HT-29 (cell line): Measurements from ENCODE around the gene AQP11. TPM values are rescaled to one million over a fixed set of nuclear protein-coding genes. Genes with fewer than 3 reads are reported as not detected.
"Not testable (repeated sequence)": the region's sequence is repeated elsewhere in the genome, so short reads cannot be mapped to it uniquely, and the experiment has no call there.

Source experiments
- DNase-seq: peaks from one replicate; pipeline ENCODE4 v3.0.0-alpha.2; 2015; ENCODE audit warnings: low spot score
- total RNA-seq: library from RNA; depleted of rRNA; stranded (reverse); fragments of >200 nt; shearing (Covaris generic); gene quantifications from 2 replicates; pipeline ENCODE4 v1.2.3, GENCODE V29; 2014

The AQP11 gene
- total RNA-seq, 1 experiment from 2014 or later, result 3.5 TPM

GRCh38 chr11:77592727-77593126 is 3.0 kb downstream of the AQP11 start:
- DNase-seq, result no peak

GRCh38 chr11:77593883-77594282 is 4.1 kb downstream of the AQP11 start:
- DNase-seq, result no peak

- no peak for DNase-seq
Observed at GRCh38 chr11:77596626-77597025, 6.9 kb downstream of the AQP11 start.

DNA sequence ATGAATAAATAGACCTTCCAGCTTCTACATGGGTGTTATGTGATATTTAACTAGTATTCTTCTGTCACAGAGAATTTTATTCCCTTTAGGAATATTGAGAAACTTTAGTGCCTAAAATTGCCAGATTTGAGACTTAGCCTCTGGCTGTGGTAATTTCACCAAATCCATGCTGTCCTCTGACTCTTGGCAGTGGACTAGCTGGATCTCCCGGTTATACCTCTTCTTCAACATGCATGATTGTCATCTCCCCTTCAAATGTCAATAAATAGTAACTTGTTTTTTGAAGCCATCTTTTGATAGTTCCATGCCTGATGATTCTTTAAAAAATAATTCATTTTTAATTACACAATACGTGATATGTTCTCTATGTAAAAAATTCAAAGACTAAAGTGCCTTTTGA is 8.4 kb downstream of the AQP11 start:
- no peak for DNase-seq

DNA sequence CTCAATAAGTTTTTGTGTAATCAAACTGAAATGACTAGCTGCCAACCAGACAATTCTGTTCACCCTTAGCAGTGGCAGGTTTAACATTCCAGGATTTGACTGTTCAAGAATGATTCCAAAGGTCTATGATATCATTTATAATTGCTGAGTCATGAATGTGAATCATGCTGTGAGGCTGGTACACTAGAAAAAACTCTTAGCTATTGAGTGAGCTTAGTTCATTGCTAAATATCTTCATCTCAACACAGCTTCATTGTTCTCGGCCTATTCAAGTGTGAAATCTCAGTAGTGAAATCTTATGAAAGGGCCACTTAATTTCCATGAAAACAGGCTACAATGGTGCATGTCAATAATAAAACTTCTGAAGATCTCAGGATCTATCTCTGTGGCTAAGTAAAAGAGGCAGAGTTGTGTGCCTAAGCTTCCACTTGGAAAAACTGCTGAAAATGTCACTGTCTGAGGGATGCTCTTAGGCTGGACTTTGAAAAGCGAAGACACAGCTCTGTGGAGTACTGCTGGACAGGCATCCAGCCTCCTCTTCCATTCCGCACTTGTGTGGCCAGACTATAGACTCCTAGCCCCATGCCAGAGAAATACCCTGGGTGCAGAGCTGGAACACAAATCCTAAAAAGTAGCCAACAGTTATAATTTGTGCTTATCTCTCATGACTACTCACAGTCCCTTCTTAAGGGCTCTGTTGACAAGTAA is 12.8 kb downstream of the AQP11 start:
- DNase-seq, result peak; percentile 58

GRCh38 chr11:77604281-77604680 is 14.5 kb downstream of the AQP11 start:
- DNase-seq, result no peak

GRCh38 chr11:77609234-77609633 is 19.5 kb downstream of the AQP11 start:
- no peak for DNase-seq

GRCh38 chr11:77611921-77612320 is 22.2 kb downstream of the AQP11 start:
- no peak for DNase-seq

DNA sequence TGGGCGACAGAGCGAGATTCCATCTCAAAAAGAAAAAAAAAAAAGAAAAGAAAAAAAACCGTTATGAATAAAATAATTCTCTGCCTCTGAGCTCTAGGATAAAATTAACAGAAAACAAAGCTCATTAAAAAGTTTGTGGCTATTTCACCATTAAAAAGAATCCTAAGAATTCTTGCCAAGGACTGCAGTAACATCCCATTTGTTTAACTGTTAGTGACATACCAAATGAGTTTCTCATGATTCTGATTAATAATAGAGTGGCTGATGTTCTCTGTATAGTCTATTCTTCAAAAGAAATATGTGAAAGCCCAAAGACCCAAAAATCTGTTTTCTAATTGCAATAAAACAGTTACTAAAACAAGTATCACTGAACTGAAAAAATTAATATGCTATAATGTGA is 28.1 kb downstream of the AQP11 start:
- no peak for DNase-seq

DNA sequence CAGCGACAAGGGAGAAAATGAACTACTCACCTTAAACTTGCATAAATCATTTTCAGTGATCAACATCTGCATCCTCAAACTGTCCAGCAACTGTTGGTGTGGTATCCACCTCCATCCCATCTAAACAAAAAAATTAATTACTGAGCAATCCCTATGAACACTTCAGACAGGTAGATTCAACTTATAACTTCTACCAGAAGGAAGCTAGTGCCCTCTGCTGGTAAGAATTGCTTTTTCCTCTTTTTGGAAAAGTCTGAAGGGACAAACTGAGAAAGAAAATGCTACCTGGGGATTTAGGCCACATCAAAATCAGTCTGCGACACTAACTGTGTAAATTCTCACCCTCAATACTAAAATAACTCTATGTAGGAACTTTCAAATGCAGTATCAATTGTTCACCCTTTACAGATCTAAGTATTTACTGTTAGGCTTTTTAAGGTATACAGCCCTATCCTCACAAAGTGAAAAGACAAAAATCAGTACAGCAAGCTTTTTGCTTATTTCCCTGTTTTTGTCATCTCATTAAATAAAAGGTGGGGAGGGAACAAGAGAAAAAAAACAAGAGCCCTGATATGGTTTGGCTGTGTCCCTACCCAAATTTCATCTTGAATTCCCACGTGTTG is 29.9 kb downstream of the AQP11 start:
- DNase-seq, result peak; percentile 90

DNA sequence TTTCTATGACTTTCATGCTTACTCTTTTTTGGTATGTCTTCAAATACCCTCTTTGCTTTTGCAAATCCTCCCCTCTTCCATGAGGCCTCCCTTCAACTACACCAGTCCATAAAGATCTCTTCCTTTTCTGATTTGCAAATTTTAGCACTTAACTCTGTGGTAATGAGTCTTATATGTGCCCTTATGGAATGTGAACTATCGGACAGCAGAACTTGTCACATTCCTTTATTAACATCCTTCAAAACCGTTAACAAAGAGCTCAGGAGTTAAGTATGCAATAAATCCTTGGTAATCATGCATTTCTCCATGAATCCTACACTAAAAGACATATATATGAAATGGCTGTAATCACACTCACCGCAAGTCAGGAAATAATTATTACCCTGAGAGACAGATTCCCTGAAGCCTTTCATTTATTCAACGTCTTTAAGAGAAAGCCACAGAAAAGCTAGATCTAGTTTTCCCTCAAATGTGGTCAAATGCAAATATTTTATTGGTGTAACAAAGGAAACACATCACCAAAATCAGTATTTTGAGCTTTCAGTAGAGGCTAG is 40.5 kb downstream of the AQP11 start:
- DNase-seq, result no peak

- DNase-seq, result not testable (repeated sequence)
Observed at GRCh38 chr11:77633926-77634325, 44.2 kb downstream of the AQP11 start.

DNA sequence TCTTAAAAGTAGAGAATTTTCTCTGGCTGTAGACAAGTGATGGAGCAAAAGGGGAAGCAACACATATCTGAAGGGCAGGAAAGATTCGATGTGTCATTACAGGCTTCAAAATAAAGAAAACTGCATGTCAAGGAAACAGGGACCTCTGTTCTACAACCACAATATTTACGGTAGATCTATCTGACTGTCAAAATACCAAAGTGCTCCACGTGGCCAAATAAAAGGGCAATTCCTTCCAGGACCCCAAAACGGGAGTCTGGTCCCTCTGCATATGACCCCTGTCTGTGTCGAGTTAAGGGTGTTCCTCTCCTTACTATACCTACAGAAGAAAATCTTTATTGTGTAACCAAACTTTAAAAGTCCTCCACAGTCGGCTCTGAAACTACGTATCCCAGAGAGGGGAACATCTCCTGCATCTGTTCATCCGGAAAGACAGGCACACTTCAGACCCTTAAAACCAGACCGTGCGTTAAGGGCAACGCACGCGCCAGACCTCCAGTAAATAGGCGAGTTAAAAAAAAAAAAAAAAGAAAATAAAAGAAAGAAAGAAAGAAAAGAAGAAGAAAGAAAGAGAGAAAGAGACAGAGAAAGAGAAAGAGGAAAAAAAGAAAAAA is 47.1 kb downstream of the AQP11 start:
- peak; percentile 23 for DNase-seq

GRCh38 chr11:77637345-77638165 is 47.8 kb downstream of the AQP11 start, which contains the start of gene CLNS1A:
TSS of gene CLNS1A (minus strand) at chr11:77637794. CDS start at chr11:77637714, 80 bp downstream.
- DNase-seq, result peak; percentile 94

GRCh38 chr11:77642228-77642627 is 52.5 kb downstream of the AQP11 start:
- no peak for DNase-seq

DNA sequence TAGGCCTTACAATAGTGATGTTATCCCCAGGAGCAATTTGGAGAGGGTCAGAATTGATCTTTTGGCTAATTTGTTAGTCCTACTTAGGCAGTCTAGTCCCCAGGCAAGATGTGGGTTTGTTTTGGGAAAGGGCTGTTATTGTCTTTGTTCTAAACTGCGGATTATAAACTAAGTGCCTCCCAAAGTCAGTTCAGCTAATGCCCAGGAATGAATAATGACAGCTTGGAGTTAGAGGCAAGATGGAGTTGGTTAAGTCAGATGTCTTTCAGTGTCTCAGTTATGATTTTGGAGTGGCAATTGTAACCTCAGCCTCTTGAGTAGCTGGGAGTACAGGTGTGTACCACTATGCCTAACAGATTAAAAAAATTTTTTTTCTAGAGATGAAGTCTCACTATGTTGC is 55.1 kb downstream of the AQP11 start:
- DNase-seq, result no peak

DNA sequence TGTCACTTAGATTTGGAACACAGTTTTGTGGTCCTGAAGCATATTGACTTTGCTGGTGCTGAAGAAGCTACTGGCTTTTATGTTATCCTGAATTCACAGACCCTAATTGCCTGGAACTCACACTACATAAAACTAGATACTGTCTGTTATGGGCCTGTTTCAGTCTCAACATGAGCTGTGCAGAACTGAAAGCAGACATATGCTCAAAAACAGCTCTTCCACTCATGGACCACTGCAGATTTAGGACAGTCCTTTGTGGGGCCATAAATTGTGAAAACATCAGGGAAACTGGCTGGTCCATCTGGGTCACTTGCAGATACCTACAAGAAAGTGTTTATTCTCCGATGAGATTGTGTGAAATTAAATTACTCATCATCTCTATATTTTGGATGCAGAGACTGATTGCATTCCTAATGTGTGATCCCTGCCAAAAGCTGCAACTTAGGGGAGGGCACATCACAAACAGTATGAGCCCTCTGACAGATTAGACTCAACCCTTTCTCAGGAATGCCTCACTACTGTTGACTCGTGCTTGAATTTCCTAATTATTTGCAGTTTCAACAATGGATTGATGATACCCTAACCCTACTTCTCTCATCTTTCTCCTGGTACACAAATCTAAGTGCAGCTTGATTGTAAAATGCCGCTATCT is 58.0 kb downstream of the AQP11 start:
- DNase-seq, result no peak

GRCh38 chr11:77650123-77650522 is 60.4 kb downstream of the AQP11 start:
- no peak for DNase-seq

GRCh38 chr11:77654770-77655434 is 65.1 kb downstream of the AQP11 start:
- no peak for DNase-seq

- no peak for DNase-seq
Observed at GRCh38 chr11:77656362-77656761, 66.6 kb downstream of the AQP11 start.
